ENCODE results near the gene MUS81.

Gene MUS81

GRCh38 chr11:65896034-65896999 lies 36.1 kb downstream of the MUS81 start:
- no peak for DNase-seq

GRCh38 chr11:65897020-65897471 lies 36.8 kb downstream of the MUS81 start:
- no peak for DNase-seq

- no peak for DNase-seq
Observed at GRCh38 chr11:65898656-65899355, 38.6 kb downstream of the MUS81 start.

DNA sequence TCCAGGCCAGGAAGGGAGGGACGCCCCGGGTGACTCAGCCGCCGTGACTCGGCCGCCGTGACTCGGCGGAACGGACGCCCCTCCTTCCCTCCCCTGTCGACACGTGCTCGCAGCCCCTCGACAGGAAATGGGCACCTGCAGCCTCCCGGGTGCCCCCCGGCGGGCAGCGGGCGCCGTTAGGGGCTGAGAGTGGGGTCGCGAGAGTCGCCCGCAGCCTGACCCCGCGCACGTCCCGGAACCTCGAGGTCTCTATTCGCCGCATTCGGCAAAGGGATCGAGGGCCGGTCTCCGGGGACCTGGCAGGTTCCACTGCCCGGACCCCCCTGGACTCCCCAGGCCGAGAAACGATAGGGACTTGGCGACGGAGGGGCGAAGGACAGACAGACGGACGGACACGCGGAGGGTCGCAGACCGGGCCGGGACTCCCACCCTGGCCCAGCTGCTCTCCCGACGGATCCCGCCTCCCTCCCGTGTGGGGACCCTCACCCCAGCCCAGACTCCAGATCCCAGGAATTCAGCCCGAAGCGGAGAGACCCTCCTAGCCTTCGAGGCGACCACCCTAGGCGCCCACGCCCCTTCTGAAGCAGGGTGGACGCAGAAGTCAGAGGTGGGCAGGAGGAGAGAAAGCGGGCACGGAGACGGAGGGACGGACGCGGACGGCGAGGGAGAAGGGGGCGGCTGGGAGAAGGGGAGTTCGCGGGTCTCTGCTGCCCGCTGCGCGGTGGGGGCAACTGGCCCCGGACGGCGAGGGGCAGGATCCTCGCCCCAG lies 39.3 kb downstream of the MUS81 start:
- DNase-seq = no peak

DNA sequence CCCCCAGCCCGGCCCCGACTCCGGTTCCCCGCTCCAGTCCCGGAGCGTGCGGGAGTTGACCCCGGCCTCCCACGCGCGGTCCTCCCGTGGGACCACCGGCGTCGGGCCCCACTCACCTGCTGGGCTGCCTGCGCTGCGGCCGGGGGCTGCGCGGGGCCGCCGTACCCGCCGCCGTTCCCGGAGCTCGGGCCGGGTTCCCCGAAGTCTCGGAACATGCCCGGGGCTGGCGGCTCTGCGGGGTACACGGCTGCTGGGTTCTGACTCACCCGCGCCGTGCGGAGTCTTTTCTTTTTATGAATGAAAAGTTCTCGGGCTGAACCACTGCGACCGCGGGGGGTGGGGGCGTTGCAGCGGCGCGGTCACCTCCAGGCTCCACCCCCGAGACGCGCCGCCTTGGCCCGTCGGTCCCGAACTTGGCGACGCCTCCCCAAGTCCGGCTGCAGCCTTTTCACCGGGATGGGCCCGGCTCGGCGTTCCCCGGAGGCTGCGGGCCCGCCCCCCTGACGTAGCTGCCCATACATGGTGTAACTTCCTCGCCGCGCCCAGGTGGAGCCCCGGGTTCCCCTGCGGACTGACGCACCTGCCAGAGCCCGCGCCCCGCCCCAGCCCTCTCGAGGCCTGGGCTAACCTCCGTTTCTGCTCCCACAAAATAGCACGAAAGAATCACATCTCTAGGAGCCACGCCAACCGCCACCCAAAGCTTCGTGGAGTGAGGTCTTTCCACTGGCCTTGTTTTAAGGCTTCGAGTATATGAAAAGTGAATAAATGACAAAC lies 40.1 kb downstream of the MUS81 start, which contains the start of gene FOSL1:
TSS of gene FOSL1 (minus strand) at position 264 of the 774 bp plus-strand sequence. CDS start at position 215, 49 bp downstream.
- DNase-seq = peak; percentile 72

GRCh38 chr11:65900899-65901180 lies 40.6 kb downstream of the MUS81 start:
- no peak for DNase-seq

- no peak for DNase-seq
Observed at GRCh38 chr11:65903068-65903481, 42.8 kb downstream of the MUS81 start.

- DNase-seq = no peak
Observed at GRCh38 chr11:65903715-65904114, 43.5 kb downstream of the MUS81 start.

DNA sequence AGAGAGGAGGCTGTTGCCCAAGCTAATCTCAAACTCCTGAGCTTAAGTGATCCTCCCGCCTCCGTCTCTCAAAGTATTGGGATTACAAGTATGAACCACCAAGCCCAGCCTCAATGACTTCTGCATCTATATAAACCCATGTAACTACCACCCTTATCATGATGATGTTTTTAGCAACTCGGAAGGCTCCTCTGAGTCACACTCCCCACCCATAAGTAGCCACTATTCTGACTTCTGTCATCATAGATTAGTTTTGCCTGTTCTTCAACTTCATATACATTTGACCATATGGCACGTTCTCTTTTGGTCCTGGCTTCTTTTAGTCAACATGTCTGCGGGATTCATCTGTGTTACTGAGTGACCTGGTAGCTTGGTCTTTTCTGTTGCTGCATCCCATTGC lies 46.4 kb downstream of the MUS81 start:
- DNase-seq = no peak

- no peak for DNase-seq
Observed at GRCh38 chr11:65907878-65908277, 47.6 kb downstream of the MUS81 start.

DNA sequence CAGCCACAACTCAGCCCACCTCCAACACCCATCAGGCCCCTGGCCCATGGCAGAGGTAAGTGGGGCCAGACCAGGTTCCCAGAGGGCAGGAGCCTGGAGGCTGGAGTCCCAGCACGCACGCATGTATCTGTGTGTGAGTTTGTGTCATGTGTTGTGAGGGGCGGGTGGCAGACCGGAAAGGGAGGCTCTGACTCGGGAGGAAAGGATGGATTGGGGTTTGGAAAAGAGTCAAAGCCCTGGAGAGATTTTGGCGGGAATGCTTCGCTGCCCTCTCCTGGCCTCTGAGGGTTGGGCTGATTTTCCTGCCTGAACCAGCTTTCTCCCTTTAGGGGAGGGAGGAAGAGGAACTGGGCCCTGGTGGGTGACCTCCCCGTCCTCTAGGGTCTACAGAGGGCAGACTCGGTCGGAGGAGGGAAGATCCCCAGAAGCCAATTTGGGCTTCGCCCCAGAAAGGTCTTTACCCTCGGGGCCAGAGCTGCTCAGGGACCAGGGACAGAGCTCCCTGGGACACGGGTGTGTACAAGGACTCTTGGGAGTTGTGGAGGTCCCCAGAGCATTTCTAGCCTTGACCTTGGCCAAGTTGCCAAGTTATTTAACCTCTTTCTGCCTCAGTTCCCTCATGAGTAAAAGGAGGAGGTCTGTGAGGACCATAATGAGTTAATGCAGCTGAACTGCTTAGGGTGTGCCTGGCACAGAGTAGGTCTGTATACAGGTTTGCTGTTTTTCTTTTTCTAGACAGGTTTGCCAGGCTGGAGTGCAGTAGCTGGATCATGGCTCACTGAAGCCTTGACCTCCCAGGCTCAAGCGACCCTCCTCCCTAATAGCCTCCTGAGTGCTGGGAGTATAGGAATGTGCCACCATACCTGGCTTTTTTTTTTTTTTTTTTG lies 51.7 kb downstream of the MUS81 start:
- DNase-seq = no peak

GRCh38 chr11:65912845-65913244 lies 52.6 kb downstream of the MUS81 start:
- no peak for DNase-seq

- DNase-seq = no peak
Observed at GRCh38 chr11:65915101-65915820, 55.0 kb downstream of the MUS81 start.

DNA sequence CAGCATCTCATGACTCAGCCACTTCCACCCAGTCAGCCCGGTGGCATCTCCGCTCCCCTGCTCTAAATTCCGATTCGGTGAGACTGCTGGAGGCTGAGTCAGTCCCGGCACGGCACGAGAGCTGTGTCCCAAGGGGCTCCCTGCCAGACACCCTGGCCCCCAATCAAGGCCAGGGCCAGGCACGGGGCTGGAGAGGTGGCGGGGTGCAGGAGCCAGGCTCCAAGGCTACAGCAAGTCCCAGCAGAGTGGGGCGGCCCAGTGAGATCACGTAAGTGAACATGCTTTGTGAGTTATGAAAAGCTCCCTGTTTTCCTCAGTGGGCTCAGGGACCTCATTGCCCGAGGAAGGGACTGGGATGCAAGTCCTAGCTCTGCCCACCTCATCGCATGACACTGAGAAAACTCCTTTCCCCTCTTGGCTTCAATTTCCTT lies 55.6 kb downstream of the MUS81 start:
- no peak for DNase-seq

Data from NCI-H1048 (cell line).